NCI-H1048 (cell line): ENCODE results near the gene PLCXD3.

Source experiments
- DNase-seq: peaks from one replicate; lab custom pipeline; 2025; lab: John Stamatoyannopoulos, UW

PLCXD3 gene

GRCh38 chr5:41414598-41414997, 95.8 kb downstream of the PLCXD3 start:
- DNase-seq, result no peak

- no peak for DNase-seq
Measured at GRCh38 chr5:41413074-41413473, 97.3 kb downstream of the PLCXD3 start.

GRCh38 chr5:41412496-41412895, 97.9 kb downstream of the PLCXD3 start:
- no peak for DNase-seq

- no peak for DNase-seq
Measured at GRCh38 chr5:41410737-41411136, 99.7 kb downstream of the PLCXD3 start.

- DNase-seq, result no peak
Measured at GRCh38 chr5:41410307-41410706, 100.1 kb downstream of the PLCXD3 start.

GRCh38 chr5:41408676-41409443, 101.5 kb downstream of the PLCXD3 start:
- no peak for DNase-seq

- DNase-seq, result no peak
Measured at GRCh38 chr5:41406936-41407335, 103.5 kb downstream of the PLCXD3 start.

GRCh38 chr5:41406424-41406823, 104.0 kb downstream of the PLCXD3 start:
- no peak for DNase-seq

- DNase-seq, result no peak
Measured at GRCh38 chr5:41404757-41405156, 105.6 kb downstream of the PLCXD3 start.

GRCh38 chr5:41403846-41404245, 106.6 kb downstream of the PLCXD3 start:
- DNase-seq, result no peak

GRCh38 chr5:41402845-41403244, 107.6 kb downstream of the PLCXD3 start:
- DNase-seq, result no peak

GRCh38 chr5:41399839-41400238, 110.6 kb downstream of the PLCXD3 start:
- DNase-seq, result no peak

- DNase-seq, result no peak
Measured at GRCh38 chr5:41392016-41392415, 118.4 kb downstream of the PLCXD3 start.

GRCh38 chr5:41374631-41375030, 135.8 kb downstream of the PLCXD3 start:
- DNase-seq, result no peak

- no peak for DNase-seq
Measured at GRCh38 chr5:41373230-41373629, 137.2 kb downstream of the PLCXD3 start.

- DNase-seq, result no peak
Measured at GRCh38 chr5:41371738-41372137, 138.7 kb downstream of the PLCXD3 start.

- no peak for DNase-seq
Measured at GRCh38 chr5:41370482-41370881, 139.9 kb downstream of the PLCXD3 start.

GRCh38 chr5:41369799-41370198, 140.6 kb downstream of the PLCXD3 start:
- no peak for DNase-seq

- no peak for DNase-seq
Measured at GRCh38 chr5:41368158-41368557, 142.2 kb downstream of the PLCXD3 start.

GRCh38 chr5:41365369-41365768, 145.0 kb downstream of the PLCXD3 start:
- DNase-seq, result no peak

GRCh38 chr5:41364346-41364745, 146.1 kb downstream of the PLCXD3 start:
- DNase-seq, result no peak

GRCh38 chr5:41363343-41363986, 146.9 kb downstream of the PLCXD3 start:
- no peak for DNase-seq

- no peak for DNase-seq
Measured at GRCh38 chr5:41356786-41357185, 153.6 kb downstream of the PLCXD3 start.

GRCh38 chr5:41349846-41350245, 160.6 kb downstream of the PLCXD3 start:
- no peak for DNase-seq
